GM18517 (cell line): ENCODE data around the gene ARHGAP21.

Experiments used
- ATAC-seq: cut with Tn5 transposase; IDR thresholded peaks from one replicate; pipeline ENCODE4 v1.9.1; 2021; ENCODE audit warnings: mild to moderate bottlenecking, moderate library complexity; ENCODE audit not compliant: unreplicated experiment

Gene ARHGAP21

DNA sequence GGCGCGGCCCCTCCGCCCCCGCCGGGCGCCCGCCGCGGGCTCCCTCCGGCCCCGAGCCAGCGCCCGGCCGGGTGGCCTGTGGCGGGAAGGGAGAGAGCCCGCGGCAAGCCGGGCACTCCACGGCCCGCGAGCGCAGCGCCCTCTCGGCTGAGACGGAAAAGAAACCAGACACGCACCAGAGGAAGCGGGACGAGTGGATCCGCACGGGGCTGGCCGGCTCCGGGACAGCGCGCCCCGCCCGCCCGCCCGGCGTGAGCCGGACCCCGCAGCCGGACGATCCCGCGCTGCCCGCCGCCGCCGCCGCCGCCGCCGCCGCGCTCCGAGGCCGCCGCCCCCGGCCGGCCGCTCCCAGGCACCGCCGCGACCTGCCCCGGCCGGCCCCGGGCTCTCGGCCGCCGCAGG is 300 bp downstream of the ARHGAP21 start:
- peak; percentile 27 for ATAC-seq

DNA sequence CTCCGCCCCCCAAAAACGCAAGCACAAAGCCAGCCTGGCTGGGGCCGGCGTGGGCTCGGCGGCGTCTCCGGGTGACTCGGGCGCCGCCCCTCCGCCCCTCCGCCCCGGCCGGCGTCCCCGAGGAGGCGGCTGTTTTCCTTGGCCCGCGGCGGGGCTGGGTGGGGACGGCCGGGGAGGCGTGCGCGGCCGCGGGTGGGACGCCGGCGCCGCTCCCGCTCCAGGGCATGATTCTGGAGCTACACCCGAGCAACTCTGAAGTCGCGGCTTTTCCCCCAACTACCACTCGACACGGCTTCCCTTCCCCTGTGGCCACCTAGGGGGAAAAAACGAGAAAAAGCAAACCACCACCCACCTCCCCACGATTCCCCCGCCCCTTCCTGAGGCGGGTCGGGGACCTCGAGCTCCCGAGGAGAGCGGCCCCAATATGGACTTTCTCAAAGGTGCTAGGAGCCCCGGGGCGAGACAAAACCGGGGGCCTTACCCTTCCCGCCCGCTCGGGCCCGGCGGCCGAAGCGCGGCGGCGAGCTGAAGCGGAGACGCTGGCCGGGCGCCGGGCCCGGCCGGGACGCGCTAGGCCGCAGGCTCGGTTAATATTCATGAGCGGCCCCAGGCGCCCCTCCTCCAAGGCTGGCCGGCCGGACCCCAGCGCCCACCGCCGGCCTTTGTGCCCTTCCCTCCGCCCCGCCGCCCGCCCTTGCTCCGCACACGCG is 856 bp downstream of the ARHGAP21 start:
- ATAC-seq = peak; percentile 32

DNA sequence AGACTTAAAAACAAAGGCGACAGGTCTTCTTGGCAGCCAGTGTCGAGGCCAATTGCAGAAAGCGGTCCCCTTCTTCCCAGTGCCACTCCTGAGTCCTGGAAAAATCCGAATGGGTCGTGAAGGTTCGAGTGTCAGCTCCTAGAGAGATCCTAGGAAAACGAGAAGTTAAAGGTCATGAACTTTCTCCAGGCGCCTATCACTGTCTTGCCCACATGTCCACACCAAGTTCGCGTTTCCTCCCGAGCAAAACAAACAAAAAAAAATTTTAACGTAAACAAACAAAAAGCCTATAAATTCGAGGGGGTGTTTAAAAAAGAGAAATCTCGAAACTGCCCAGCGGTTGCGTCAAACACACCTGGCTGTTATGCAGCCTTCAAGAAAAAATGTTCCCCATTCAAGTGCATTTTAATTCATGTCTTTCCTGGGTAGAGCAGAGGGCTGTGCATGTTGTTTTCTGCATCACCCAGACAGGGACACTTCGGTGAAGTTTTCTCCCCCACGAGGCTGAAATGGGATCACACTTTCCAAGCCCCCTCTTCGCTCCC is 1.5 kb downstream of the ARHGAP21 start:
- peak; percentile 7 for ATAC-seq

DNA sequence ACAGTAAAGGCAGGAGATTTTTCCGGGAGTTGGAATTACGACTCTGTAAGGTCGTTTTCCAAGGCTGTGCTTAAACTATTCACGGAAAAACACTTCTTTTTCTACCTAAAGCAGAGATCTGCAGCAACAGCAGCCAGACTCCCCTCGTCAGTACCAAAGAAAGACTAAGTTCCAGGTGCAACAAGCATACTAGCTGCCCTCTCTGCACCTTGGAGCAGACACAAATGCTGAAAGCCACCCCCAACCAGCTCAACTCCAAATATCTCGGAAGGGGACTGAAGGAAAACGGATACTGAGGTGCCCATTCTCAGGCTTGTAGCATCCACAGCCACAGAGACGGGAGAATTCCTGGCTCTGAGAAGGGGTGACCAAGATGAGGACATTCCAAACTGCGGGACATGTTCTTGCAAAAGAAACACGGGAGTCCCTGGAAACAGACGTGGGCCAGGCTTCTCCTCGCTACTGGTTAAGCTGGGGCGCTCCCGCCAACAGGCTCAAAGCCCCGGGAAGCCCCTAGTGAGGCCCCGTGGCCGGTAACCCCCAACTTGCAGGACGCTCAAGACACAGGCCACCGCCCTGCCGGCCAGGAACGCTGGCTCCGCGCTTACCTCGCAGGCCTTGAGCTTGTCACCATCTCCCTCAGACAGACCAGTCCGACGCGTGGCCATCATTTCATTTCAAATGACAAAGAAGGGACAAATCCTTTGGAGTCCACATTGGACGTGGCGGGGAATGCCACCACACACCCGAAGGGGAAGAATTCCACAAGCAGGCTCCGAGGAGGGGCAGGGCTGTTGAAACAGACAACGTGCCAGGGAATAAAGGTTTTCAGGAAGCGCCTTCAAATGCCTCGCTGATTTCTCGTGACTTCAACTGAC is 2.2 kb downstream of the ARHGAP21 start:
- ATAC-seq = no peak

DNA sequence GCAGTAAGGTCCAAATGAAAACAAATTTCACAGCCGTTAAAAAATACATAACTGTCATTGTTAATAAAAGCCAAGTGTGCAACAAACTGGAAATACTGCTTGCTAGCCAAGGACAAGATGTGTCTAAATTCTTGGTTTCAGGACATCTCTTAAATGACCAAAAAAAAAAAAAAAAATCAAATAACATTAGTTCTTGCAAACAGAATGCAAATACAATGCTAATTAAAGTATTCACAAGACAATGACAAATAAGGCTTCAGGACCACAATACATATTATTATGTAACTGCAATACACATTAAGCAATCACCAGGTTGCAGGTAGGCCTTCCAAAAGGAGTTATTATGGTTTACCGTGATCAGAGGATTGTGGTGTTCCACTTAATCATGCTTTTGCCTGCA is 3.6 kb downstream of the ARHGAP21 start:
- no peak for ATAC-seq

DNA sequence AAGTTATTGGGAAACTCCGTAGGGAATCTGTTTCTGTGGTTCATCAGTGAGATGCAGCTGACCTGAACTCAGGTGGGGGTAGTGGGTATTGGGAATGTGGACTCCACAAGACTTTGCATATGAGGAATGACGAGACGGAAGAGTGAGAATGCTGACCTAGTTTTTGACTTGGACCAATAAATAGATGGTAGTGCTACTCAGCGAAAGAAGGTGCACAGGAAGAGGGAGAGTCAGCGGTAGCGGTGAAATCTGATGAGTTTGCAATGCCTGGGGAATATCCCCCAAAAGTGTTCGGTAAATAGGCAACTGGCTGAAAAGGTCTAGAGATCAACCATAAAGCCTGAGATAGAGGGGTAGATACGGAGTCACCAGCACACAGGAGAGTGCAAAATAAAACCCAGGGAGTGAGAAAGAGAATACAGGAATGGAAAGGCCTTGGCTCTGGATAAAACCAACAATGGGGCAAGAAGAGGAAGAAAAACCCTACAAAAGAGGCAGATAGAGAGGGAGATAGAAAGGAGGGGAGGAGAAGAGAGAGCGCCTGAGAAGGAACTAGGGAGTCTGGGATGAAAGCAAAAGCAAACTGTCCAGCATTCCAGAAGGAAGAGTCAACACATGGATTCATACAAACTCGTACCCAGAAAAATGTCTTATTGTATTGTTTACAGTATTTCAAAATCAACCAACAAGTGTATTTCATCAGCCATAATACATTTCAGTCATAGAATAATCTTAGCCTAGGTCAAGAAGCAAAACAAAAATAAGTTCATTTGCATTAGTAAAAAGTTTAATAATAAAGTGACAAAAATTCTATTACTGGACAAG is 5.4 kb downstream of the ARHGAP21 start:
- ATAC-seq = no peak

DNA sequence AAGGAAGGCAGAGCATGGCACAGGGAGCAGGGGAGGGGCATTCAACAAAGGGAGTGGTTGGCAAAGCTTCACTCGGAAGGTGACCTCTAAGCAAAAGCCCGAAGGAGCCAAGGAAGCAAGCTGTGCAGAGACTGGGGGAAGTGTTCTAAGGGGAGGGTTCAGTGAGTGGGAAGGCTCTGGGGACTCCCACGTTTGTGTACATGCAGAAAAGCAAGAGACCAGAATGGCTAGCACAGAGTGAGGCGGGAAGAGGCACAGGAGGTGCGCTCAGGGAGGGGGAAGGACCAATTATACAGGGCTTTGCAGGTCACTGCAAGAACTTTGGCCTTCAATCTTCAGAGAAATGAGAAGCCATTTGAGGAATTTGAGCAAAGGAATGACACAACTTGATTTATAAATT is 7.4 kb downstream of the ARHGAP21 start:
- ATAC-seq = no peak

DNA sequence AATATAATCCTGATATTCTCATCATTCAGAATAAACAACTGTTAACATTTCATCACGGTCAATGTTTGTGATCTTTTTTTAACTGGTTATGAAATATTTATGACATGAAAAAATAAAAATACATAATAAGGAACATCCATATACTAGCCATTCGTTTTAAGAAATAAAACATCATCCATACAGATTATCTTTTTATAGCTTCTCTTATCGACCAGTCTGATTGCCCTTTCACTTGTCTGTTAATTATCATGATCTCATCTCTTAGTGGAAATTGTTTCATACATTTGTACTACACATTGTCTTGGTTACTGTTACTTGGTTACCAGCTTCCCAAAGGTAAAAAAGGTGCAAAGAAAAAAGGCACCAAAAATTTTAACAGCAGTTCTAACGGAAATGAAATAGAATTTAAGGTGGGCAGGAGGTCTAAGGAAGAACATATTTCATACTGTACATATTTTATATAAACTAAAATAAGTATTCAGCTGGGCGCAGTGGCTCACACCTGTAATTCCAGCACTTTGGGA is 8.4 kb downstream of the ARHGAP21 start:
- ATAC-seq = no peak

DNA sequence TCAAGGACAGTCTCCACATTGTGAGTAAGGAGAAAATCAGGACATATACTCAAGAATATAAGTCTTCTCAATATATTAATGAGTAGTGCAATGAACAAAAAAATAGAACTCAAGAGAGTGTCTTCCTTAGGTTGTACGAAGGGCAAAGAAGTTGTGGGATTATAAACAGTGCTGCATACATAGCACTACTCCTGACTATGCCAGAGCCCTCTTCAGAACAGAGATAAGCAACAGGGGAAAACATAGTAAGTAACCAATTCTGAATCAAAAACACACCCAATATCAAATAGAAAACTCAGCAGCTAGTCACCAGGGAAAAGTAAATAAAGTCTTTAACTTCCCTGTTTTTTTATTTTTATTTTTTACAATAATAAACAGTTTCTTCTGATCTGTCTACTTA is 10.6 kb downstream of the ARHGAP21 start:
- no peak for ATAC-seq

DNA sequence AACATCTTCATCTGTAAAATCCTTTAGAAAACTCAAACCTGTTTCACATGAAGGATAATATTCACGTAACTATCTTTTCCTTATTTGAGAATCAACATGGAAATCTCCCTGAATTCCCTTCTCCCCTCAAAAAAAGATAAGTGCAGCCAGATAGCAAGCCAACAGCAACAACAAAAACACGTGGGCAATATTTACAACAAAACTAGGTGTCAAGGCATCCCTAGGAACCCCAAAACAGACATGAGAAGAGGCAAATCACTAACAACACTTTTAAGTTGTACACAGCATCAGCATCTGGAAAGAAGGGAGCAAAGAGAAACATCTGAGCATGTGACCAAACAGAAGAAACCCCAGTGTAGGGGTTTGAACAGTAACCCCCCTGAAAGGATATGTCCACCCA is 12.2 kb downstream of the ARHGAP21 start:
- ATAC-seq = no peak

DNA sequence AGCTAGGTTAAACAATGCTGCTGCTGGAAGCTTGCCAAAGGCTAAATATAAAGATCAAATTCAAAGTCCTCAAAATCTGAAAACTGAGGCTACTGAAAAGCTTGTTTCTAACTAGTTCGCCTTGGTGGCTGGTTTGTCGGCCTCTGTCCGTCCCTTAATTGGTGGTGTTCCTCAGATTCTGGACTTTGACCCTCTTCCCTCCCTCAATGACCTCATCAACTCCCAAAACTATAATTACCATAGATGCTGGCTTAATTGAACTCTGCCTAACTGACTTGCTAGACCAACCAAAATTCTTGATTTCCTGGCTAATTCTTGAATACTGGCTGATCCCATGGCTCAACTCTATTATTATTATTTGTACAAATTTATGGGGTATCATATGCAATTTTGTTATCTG is 15.6 kb downstream of the ARHGAP21 start:
- ATAC-seq = no peak

DNA sequence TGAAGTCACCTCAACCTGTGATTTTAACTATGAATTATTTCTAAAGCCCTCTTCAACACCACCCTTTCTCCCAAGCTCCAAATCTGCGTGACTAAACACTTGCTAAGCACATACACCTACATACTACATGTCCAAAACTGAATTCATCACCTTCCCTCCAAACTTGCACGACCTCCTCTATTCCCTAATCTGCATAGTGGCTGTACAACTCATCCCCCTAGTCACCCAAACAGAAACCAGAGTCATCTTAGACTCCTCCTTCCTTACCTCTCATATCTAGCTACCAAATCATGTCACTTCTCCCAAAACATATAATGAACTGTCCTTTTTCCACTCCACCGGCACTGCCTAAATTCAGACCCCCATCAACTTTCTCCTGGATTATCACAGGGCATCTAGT is 16.2 kb downstream of the ARHGAP21 start:
- ATAC-seq = no peak

DNA sequence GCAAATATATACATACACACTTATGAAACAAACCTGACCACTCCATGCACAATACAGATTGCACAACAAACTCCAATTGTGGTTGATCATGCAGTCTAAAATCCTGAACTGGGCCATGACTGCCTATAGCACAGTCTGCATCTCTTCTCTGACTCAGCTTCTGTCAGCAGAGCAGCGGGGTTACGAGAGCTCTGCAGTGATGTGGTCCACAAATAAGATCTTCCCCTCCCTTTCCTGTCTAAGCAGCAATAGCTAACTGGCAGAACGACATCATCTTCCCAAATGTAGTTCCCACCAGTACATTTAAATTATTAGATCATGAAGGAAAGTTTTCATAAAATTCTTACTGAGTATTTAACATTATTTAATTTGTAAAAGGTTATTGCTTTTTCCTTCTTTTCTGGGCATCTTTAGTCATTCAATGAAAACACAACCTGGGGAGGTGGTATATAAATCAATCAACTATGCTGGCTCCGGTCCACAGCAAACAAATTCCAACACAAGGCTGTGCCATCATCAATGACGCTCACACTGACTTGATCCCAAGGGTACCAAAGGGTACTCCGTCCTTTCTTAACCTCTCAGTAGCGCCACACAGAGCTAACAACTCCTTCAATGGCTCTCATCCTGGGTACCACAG is 17.1 kb downstream of the ARHGAP21 start:
- no peak for ATAC-seq

DNA sequence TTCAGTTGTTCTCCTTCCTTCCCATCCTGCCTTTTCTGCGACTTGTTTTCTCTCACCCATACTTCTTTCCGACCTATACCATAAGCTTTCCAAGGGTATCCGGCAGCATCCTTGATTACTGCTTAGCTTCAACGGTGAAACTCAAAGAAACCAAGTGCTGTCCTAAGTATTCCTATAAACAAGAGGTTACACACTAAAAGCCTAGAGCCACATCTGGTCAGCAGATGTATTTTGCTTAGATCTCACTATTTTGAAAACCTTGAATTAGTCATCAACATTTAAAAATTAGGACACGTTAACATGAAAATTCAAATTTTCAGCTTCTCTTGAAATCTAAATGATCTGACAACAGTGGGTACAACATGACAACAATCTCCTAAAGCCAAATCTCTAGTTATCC is 20.0 kb downstream of the ARHGAP21 start:
- no peak for ATAC-seq

DNA sequence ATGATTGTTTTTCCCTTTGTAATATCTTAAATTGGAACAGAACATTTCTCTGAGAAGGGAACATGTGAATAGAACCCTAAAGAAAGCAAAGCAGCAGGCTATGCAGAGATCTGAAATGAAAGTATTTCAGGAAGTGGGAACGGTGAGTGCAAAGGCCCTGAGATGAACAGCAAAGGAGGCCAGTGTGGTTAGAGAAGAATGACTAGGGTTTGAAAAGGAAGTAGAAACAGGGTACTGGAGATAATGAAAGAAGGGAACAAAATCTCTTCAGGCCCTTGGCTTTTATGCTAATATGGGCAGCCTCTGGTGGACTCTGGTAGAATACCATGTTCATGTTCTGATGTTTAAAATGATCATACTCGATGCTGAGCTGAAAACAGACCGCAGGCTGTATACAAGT is 22.2 kb downstream of the ARHGAP21 start:
- peak; percentile 89 for ATAC-seq

DNA sequence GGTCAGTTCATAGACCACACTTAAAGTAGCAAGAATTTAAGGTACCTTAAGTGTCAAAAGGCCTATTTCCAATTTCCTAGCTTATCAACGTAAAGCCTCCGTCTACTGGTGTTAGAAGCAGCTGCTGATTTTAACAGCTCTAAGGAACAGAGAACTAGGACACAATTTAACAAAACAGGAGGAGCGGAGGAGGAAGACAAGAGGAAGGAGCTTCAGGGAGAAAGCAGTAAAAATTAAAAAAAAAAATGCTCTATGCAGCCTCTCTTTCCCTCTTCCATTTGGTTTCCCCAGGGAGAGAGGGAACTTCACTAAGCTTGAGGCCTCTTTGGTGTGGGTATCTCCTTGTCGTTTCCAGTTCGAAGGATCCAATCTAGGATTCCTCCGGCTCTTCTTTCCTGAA is 22.7 kb downstream of the ARHGAP21 start:
- ATAC-seq = no peak

DNA sequence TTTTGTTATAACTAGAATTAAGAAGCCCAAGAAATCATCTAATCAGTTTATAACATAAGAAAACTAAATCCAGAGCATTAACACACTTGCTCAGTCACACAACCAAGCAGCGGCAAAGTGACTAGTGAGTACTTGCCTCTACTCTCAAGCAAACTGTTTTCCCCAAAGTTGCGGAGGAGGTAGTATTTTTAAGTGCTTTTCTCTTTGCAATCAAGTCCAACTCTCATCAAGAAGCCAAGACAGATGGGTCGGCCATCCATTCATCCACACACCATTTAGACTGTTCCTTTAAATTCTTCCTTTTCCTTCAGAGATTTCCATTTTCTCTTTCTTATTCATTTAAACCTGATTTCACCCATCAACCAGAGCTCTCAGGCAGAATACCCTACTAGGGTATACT is 25.4 kb downstream of the ARHGAP21 start:
- ATAC-seq = no peak

DNA sequence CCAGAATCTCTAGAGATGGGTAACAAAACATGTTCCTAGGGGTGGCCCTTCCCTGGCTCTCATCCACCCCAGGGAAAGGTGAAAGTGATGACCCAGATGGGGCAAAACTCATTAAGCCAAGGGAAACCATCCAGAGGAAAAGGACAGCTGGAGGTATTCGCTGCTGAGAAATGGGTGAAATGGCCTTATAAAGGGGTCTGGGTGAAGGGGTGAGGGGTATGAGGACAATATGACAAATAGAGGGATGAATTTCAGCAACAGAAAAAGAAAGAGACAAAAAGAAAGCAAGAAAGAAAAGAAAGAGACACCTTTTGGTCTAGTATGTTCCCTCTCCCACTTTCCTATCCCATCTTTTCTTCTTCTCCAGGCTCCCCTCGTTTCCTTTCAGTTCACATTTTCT is 26.6 kb downstream of the ARHGAP21 start:
- no peak for ATAC-seq

DNA sequence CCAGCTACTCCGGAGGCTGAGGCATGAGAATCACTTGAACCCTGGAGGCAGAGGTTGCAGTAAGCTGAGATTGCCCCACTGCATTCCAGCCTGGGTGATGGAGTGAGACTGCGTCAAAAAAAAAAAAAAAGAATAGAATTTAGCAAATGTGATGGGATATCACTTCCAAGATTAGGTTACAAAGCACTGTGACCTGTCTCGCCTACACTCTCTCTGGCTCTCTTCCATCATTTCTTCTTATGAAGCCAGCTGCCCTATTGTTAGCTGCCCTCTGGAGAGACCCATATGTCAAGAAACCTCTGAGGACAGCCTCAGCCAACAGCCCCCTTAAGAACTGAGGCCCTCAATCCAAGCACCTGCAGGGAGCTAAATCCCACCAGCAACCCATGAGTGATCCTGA is 28.2 kb downstream of the ARHGAP21 start:
- no peak for ATAC-seq

DNA sequence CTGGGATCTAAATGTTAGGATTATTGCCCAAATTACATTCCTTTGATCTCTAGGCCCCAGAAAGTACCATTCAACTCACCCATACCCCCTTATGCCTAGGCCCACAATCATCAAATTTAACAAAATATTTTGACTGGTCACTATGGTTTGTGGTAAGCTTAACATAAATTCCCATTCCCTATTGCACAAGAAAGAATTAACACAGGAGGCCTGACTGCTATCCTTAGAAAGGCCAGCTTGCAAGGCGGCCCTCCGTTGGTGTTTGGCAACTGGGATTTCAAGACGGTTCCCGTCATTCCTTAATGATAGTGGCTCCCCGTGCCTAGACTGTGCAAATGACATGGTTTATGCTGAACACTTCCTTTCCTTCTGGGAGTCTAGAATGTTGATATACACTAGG is 29.6 kb downstream of the ARHGAP21 start:
- no peak for ATAC-seq
